SK-N-SH (cell line): ENCODE results near the gene WNK2. TPM values are rescaled to one million over a fixed set of nuclear protein-coding genes. Genes with fewer than 3 reads are reported as not detected.

Source experiments
- CTCF ChIA-PET: fragments of 300-600, 350-600 bp; formaldehyde crosslinking; extraction: SDS; loops from one replicate; lab custom pipeline; 2021; lab: Yijun Ruan, JAX
- POLR2A ChIA-PET: fragments of 350-600 bp; sonication (Branson Sonifier 250); formaldehyde crosslinking; extraction: SDS; loops from one replicate; lab custom pipeline; 2020; ENCODE audit warnings: antibody characterized with exemption, inconsistent platforms; lab: Yijun Ruan, JAX
- DNase-seq: peaks from one replicate; pipeline ENCODE4 v3.0.0; 2012
- H2AFZ ChIP-seq: fragments of 200-600 bp; sonication (generic); 2 replicates; pipeline ENCODE4 v1.8.1; 2016; ENCODE audit warnings: antibody characterized with exemption, mild to moderate bottlenecking, low read depth
- H3F3A ChIP-seq: fragments of 200-600 bp; sonication (generic); replicated peaks from 2 replicates; pipeline ENCODE3; 2016; ENCODE audit warnings: antibody characterized with exemption, mild to moderate bottlenecking; ENCODE audit not compliant: insufficient read depth
- H3K27ac ChIP-seq, 2 experiments: fragments of 200-500 bp in 1 of 2; fragments of 200-600 bp in 1 of 2; sonication (Bioruptor generic) in 1 of 2; sonication (generic), shearing (Covaris generic) in 1 of 2; 2 replicates each; pipeline versions ENCODE4 v1.5.1 to v1.6.1; 2014 to 2016; ENCODE audit warnings: low read depth in 2 of 2, inconsistent platforms in 1 of 2, low read length in 1 of 2, mild to moderate bottlenecking in 1 of 2, mixed read lengths in 1 of 2
- H3K27me3 ChIP-seq: fragments of 200-600 bp; sonication (generic), shearing (Covaris generic); 2 replicates; pipeline ENCODE4 v1.6.1; 2016; ENCODE audit warnings: mixed run types; ENCODE audit not compliant: insufficient read depth
- H3K36me3 ChIP-seq, 2 experiments: fragments of 200-500 bp in 1 of 2; fragments of 200-600 bp in 1 of 2; sonication (Bioruptor generic) in 1 of 2; sonication (generic) in 1 of 2; replicated peaks in 1 of 2; 2 replicates each; pipeline versions ENCODE3 to v1.5.1; 2014 to 2016; ENCODE audit warnings: low read length in 1 of 2, mild to moderate bottlenecking in 1 of 2; ENCODE audit not compliant: insufficient read depth in 2 of 2, control insufficient read depth in 1 of 2
- H3K4me1 ChIP-seq, 2 experiments: fragments of 200-500 bp in 1 of 2; fragments of 200-600 bp in 1 of 2; sonication (Bioruptor generic) in 1 of 2; sonication (generic), shearing (Covaris generic) in 1 of 2; 2 replicates each; pipeline versions ENCODE4 v1.5.1 to v1.6.1; 2014 to 2016; ENCODE audit warnings: low read depth in 1 of 2, low read length in 1 of 2, mixed run types in 1 of 2; ENCODE audit not compliant: insufficient read depth in 2 of 2, control insufficient read depth in 1 of 2
- H3K4me2 ChIP-seq: fragments of 200-600 bp; sonication (generic), shearing (Covaris generic); 2 replicates; pipeline ENCODE4 v1.6.1; 2017; ENCODE audit warnings: mixed run types
- H3K4me3 ChIP-seq, 2 experiments: fragments of 200-500 bp in 1 of 2; fragments of 200-600 bp in 1 of 2; sonication (Bioruptor generic) in 1 of 2; sonication (generic), shearing (Covaris generic) in 1 of 2; 2 replicates each; pipeline versions ENCODE4 v1.5.1 to v1.8.1; 2014 to 2016; ENCODE audit warnings: low read depth in 2 of 2, inconsistent platforms in 1 of 2, low read length in 1 of 2, mild to moderate bottlenecking in 1 of 2, mixed read lengths in 1 of 2, moderate library complexity in 1 of 2
- H3K79me2 ChIP-seq: fragments of 200-600 bp; sonication (generic); 2 replicates; pipeline ENCODE4 v1.8.1; 2017; ENCODE audit warnings: mild to moderate bottlenecking; ENCODE audit not compliant: insufficient read depth
- H3K9ac ChIP-seq: fragments of 200-600 bp; sonication (generic); 2 replicates; pipeline ENCODE4 v1.6.1; 2017; ENCODE audit warnings: mixed run types
- H3K9me2 ChIP-seq: fragments of 200-600 bp; sonication (generic); 2 replicates; pipeline ENCODE4 v1.6.1; 2017; ENCODE audit warnings: mixed run types
- H3K9me3 ChIP-seq: fragments of 200-600 bp; sonication (generic); 2 replicates; pipeline ENCODE4 v1.6.1; 2017; ENCODE audit warnings: mixed run types, mild to moderate bottlenecking, moderate library complexity
- H4K20me1 ChIP-seq: fragments of 200-600 bp; sonication (generic); 2 replicates; pipeline ENCODE4 v1.6.1; 2017; ENCODE audit warnings: mild to moderate bottlenecking, mixed run types; ENCODE audit not compliant: insufficient read depth
- EP300 ChIP-seq, 2 experiments: IDR thresholded peaks; 2 replicates each; pipeline versions ENCODE4 v1.4.0 to v1.6.1; 2012; ENCODE audit warnings: borderline replicate concordance in 1 of 2, low read depth in 1 of 2, low read length in 1 of 2
- GABPA ChIP-seq: IDR thresholded peaks from 2 replicates; pipeline ENCODE4 v1.4.0; 2012; ENCODE audit warnings: low read depth, mild to moderate bottlenecking
- GATA2 ChIP-seq: sonication (generic); formaldehyde crosslinking; IDR thresholded peaks from 2 replicates; pipeline ENCODE4 v1.5.0; 2020; ENCODE audit warnings: mild to moderate bottlenecking, missing genetic modification reagents
- IRF3 ChIP-seq: fragments of 150-350 bp; IDR thresholded peaks from 2 replicates; pipeline ENCODE4 v1.6.1; 2016; ENCODE audit warnings: mild to moderate bottlenecking, low read depth, low read length
- RCOR1 ChIP-seq: fragments of 150-350 bp; IDR thresholded peaks from 2 replicates; pipeline ENCODE4 v1.6.1; 2017; ENCODE audit warnings: antibody characterized with exemption, low read length
- REST ChIP-seq: IDR thresholded peaks from 2 replicates; pipeline ENCODE4 v1.6.1; 2012; ENCODE audit warnings: mild to moderate bottlenecking, low read depth, low read length, moderate library complexity
- RXRA ChIP-seq: IDR thresholded peaks from 2 replicates; pipeline ENCODE4 v1.4.0; 2012; ENCODE audit warnings: low read depth, mild to moderate bottlenecking, borderline replicate concordance
- TAF1 ChIP-seq: IDR thresholded peaks from 2 replicates; pipeline ENCODE4 v1.6.1; 2012; ENCODE audit warnings: low read depth, mild to moderate bottlenecking, low read length, moderate library complexity, borderline replicate concordance
- YY1 ChIP-seq: IDR thresholded peaks from 2 replicates; pipeline ENCODE4 v1.4.0; 2012; ENCODE audit warnings: low read depth, mild to moderate bottlenecking
- WGBS: methylation state at CpG from one replicate; pipeline ENCODE4 v1.1.6; 2017; ENCODE audit warnings: low lambda C conversion rate; 5-methylcytosine and 5-hydroxymethylcytosine counted together
- polyA plus RNA-seq, 3 experiments: library from polyadenylated mRNA; depleted of rRNA; stranded (reverse); fragments of >200 nt; gene quantifications; 2 replicates each; pipeline ENCODE4 v1.2.3, GENCODE V29; 2012
- TF ChIP-seq, protein P1 (sequence below): fragments of 200-600 bp; sonication (generic); IDR thresholded peaks from 2 replicates; pipeline ENCODE4 v1.6.1; 2017; ENCODE audit warnings: antibody characterized with exemption, mild to moderate bottlenecking, moderate library complexity
- TF ChIP-seq, protein P2 (sequence below): IDR thresholded peaks from 2 replicates; pipeline ENCODE4; 2012

WNK2 gene
- polyA plus RNA-seq, 1 of the 3 experiments (the other 2 are of a cell fraction), result 0.12 TPM

DNA sequence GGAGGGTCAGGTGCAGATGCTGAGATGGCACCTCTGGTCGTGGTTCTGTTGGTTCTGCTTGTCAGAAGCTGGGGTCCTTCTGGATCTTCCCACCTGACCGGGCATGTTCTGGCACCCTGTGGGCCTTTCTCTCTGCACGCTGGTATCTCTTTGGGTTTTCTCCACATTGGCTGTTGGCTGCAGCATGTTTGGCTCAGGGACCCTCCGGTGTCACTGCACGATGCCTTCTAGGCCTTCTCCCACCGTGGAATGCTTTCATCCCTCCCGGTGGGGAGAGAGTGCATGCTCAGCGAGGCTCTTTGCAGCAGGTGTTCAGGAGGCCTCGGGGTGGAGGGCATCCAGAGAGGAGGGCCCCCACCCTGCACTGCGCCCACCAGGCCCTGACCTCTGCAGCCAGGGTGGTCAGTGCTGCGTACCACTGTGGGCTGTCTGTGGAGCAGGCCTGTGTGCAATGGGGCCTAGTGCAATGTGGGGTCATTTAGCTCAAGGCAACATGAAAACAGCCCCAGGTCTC is 119.4 kb downstream of the WNK2 start:
- no peak overlapping the region for H3K4me3 ChIP-seq
- no peaks in the 10 kb centered on the region for H3K9me2 ChIP-seq
- no peak for TF ChIP-seq YY1
- no peak for TF ChIP-seq RXRA
- no peak for TF ChIP-seq TAF1
- TF ChIP-seq GATA2, result no peak
- TF ChIP-seq RCOR1, result no peak
- TF ChIP-seq, protein P1, sequence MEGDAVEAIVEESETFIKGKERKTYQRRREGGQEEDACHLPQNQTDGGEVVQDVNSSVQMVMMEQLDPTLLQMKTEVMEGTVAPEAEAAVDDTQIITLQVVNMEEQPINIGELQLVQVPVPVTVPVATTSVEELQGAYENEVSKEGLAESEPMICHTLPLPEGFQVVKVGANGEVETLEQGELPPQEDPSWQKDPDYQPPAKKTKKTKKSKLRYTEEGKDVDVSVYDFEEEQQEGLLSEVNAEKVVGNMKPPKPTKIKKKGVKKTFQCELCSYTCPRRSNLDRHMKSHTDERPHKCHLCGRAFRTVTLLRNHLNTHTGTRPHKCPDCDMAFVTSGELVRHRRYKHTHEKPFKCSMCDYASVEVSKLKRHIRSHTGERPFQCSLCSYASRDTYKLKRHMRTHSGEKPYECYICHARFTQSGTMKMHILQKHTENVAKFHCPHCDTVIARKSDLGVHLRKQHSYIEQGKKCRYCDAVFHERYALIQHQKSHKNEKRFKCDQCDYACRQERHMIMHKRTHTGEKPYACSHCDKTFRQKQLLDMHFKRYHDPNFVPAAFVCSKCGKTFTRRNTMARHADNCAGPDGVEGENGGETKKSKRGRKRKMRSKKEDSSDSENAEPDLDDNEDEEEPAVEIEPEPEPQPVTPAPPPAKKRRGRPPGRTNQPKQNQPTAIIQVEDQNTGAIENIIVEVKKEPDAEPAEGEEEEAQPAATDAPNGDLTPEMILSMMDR, result no peak
- no peak for TF ChIP-seq EP300 (IDR thresholded peaks at IDR 0.05; ENCODE audit: borderline replicate concordance in 1 of 2, low read depth in 1 of 2, low read length in 1 of 2)
- no peak for TF ChIP-seq GABPA
- TF ChIP-seq, protein P2, sequence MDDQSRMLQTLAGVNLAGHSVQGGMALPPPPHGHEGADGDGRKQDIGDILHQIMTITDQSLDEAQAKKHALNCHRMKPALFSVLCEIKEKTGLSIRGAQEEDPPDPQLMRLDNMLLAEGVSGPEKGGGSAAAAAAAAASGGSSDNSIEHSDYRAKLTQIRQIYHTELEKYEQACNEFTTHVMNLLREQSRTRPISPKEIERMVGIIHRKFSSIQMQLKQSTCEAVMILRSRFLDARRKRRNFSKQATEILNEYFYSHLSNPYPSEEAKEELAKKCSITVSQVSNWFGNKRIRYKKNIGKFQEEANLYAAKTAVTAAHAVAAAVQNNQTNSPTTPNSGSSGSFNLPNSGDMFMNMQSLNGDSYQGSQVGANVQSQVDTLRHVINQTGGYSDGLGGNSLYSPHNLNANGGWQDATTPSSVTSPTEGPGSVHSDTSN, result no peak
- TF ChIP-seq REST, result no peak
- no peak for TF ChIP-seq IRF3
- ChIA-PET POLR2A (interaction anchor here (1.2 kb wide), 1 partner anchor 110 kb away, joined by 3 read pairs; no protein-coding TSS in a partner anchor), CTCF (interaction anchor here (0.5 to 5.4 kb wide), 35 partner anchors 10 to 285 kb away, joined by 3 to 91 read pairs (median 4); partner anchors contain the start of genes NINJ1 and WNK2)
- no peaks in the 10 kb centered on the region for H3K9me3 ChIP-seq
- H3F3A ChIP-seq, result no peaks in the 10 kb centered on the region
- WGBS, result 77% methylated on average over 4 of the region's 11 CpGs
- H3K27ac ChIP-seq, result no peak overlapping the region
- H3K27me3 ChIP-seq, result no peaks in the 10 kb centered on the region
- no peaks in the 10 kb centered on the region for H3K79me2 ChIP-seq
- H3K4me2 ChIP-seq, result no peak overlapping the region
- no peaks in the 10 kb centered on the region for H4K20me1 ChIP-seq
- no peak overlapping the region for H3K9ac ChIP-seq
- no peak overlapping the region for H2AFZ ChIP-seq
- H3K4me1 ChIP-seq, result peaks cover 0 to 8% of the 10 kb centered on the region in 2 experiments; a peak in 1 of 4 replicates
- peak; percentile 24 for DNase-seq
- H3K36me3 ChIP-seq, result no peaks in the 10 kb centered on the region
